H1 (cell line): ENCODE measurements around the gene BCAS4. TPM values are rescaled to one million over a fixed set of nuclear protein-coding genes. Genes with fewer than 3 reads are reported as not detected.

Experiments
- CTCF ChIA-PET: fragments of 300-600 bp; sonication (Branson Sonifier 250); formaldehyde crosslinking; loops from one replicate; lab custom pipeline; 2021; ENCODE audit not compliant: partially characterized antibody; lab: Charles Lee
- POLR2A ChIA-PET: fragments of 300-600 bp; sonication (Branson Sonifier 250); formaldehyde crosslinking; loops from one replicate; lab custom pipeline; 2021; ENCODE audit warnings: inconsistent platforms; ENCODE audit not compliant: partially characterized antibody; lab: Charles Lee
- DNase-seq, 2 experiments: peaks; one replicate each; pipeline versions ENCODE4 v3.0.0 to v3.0.0-alpha.2; 2010 to 2022; ENCODE audit warnings: low spot score in 2 of 2, low read depth in 1 of 2, mixed read lengths in 1 of 2
- FAIRE-seq: peaks from 2 replicates; lab custom pipeline; 2011; peaks lifted over from hg19 to GRCh38; lab: Jason Lieb, UNC
- H2AFZ ChIP-seq: 2 replicates; pipeline ENCODE4 v1.8.1; 2012; ENCODE audit warnings: low read length, inconsistent platforms
- H2AK5ac ChIP-seq: 2 replicates; pipeline ENCODE4 v1.6.1; 2013; ENCODE audit warnings: low read depth, low read length
- H2BK120ac ChIP-seq: replicated peaks from 2 replicates; pipeline ENCODE3; 2013; ENCODE audit warnings: low read depth, low read length, inconsistent platforms
- H2BK12ac ChIP-seq: 2 replicates; pipeline ENCODE4 v1.6.1; 2013; ENCODE audit warnings: low read depth, low read length
- H2BK15ac ChIP-seq: 2 replicates; pipeline ENCODE4 v1.6.1; 2013; ENCODE audit warnings: low read length
- H2BK20ac ChIP-seq: 2 replicates; pipeline ENCODE4 v1.6.1; 2013; ENCODE audit warnings: low read length
- H2BK5ac ChIP-seq: 2 replicates; pipeline ENCODE4 v1.6.1; 2013; ENCODE audit warnings: low read depth, low read length
- H3K14ac ChIP-seq: 2 replicates; pipeline ENCODE4 v1.6.1; 2013; ENCODE audit warnings: inconsistent platforms; ENCODE audit not compliant: insufficient read length
- H3K18ac ChIP-seq: 2 replicates; pipeline ENCODE4 v1.6.1; 2013; ENCODE audit warnings: low read length; ENCODE audit errors: extremely low read depth
- H3K23ac ChIP-seq: 2 replicates; pipeline ENCODE4 v1.6.1; 2013; ENCODE audit warnings: inconsistent platforms; ENCODE audit not compliant: insufficient read length
- H3K23me2 ChIP-seq: 2 replicates; pipeline ENCODE4 v1.6.1; 2013; ENCODE audit warnings: low read depth, low read length
- H3K27ac ChIP-seq: 2 replicates; pipeline ENCODE4 v1.6.1; 2011; ENCODE audit warnings: low read depth, low read length, inconsistent platforms
- H3K27me3 ChIP-seq, 4 experiments: replicated peaks in 1 of 4; 1 replicate in 1 of 4; 2 replicates in 3 of 4; pipeline versions ENCODE4 v1.6.1 to v1.8.1; 2011 to 2013; ENCODE audit warnings: low read length in 3 of 4, mild to moderate bottlenecking in 3 of 4, inconsistent platforms in 2 of 4, mixed read lengths in 2 of 4, moderate library complexity in 1 of 4; ENCODE audit not compliant: control insufficient read depth in 3 of 4, insufficient read depth in 3 of 4; ENCODE audit errors: extremely low read depth in 1 of 4
- H3K36me3 ChIP-seq, 4 experiments: 2 replicates each; pipeline versions ENCODE4 v1.6.1 to v1.8.1; 2011 to 2013; ENCODE audit warnings: mild to moderate bottlenecking in 4 of 4, low read length in 3 of 4, moderate library complexity in 2 of 4, control low read depth in 1 of 4, inconsistent platforms in 1 of 4; ENCODE audit not compliant: insufficient read depth in 4 of 4, control insufficient read depth in 2 of 4
- H3K4ac ChIP-seq: replicated peaks from 2 replicates; pipeline ENCODE3; 2013; ENCODE audit warnings: low read length, low read depth, mixed read lengths, inconsistent platforms; ENCODE audit not compliant: insufficient read length
- H3K4me1 ChIP-seq, 4 experiments: replicated peaks in 1 of 4; 1 replicate in 1 of 4; 2 replicates in 3 of 4; pipeline versions ENCODE4 v1.6.1 to v1.8.1; 2011 to 2013; ENCODE audit warnings: low read length in 3 of 4, inconsistent platforms in 2 of 4, mixed read lengths in 1 of 4; ENCODE audit not compliant: insufficient read depth in 4 of 4, control insufficient read depth in 3 of 4
- H3K4me2 ChIP-seq, 2 experiments: 2 replicates each; pipeline versions ENCODE4 v1.6.1 to v1.8.1; 2011 to 2013; ENCODE audit warnings: low read depth in 2 of 2, low read length in 2 of 2, control low read depth in 1 of 2, inconsistent platforms in 1 of 2, mild to moderate bottlenecking in 1 of 2; ENCODE audit not compliant: insufficient read depth in 1 of 2
- H3K4me3 ChIP-seq, 4 experiments: fragments of 200-600, 300-600 bp in 1 of 4; sonication (generic), shearing (Covaris generic), sonication (Bioruptor Twin) in 1 of 4; 2 replicates each; pipeline versions ENCODE4 v1.5.1 to v1.8.1; 2011 to 2016; ENCODE audit warnings: low read length in 4 of 4, low read depth in 3 of 4, control low read depth in 2 of 4, inconsistent platforms in 2 of 4, mild to moderate bottlenecking in 2 of 4, mixed read lengths in 1 of 4, moderate library complexity in 1 of 4; ENCODE audit not compliant: insufficient read depth in 2 of 4; ENCODE audit errors: extremely low read depth in 1 of 4
- H3K56ac ChIP-seq: replicated peaks from 2 replicates; pipeline ENCODE3; 2013; ENCODE audit warnings: low read depth, mild to moderate bottlenecking, mixed read lengths, low read length, inconsistent platforms; ENCODE audit not compliant: insufficient read length
- H3K79me1 ChIP-seq: 2 replicates; pipeline ENCODE4 v1.6.1; 2013; ENCODE audit warnings: low read depth, low read length, control low read depth
- H3K79me2 ChIP-seq, 2 experiments: 2 replicates each; pipeline versions ENCODE4 v1.6.1 to v1.8.1; 2012 to 2013; ENCODE audit warnings: low read length in 2 of 2, mild to moderate bottlenecking in 2 of 2, inconsistent platforms in 1 of 2; ENCODE audit not compliant: insufficient read depth in 2 of 2, control insufficient read depth in 1 of 2
- H3K9ac ChIP-seq, 4 experiments: replicated peaks in 1 of 4; 1 replicate in 1 of 4; 2 replicates in 3 of 4; pipeline versions ENCODE4 v1.6.1 to v1.8.1; 2011 to 2013; ENCODE audit warnings: low read depth in 3 of 4, low read length in 3 of 4, control low read depth in 2 of 4, mild to moderate bottlenecking in 2 of 4, moderate library complexity in 2 of 4, inconsistent platforms in 1 of 4; ENCODE audit errors: extremely low read depth in 1 of 4
- H3K9me3 ChIP-seq, 2 experiments: 2 replicates each; pipeline versions ENCODE4 v1.6.1 to v1.8.1; 2012 to 2013; ENCODE audit warnings: mild to moderate bottlenecking in 2 of 2, moderate library complexity in 2 of 2, control low read depth in 1 of 2, inconsistent platforms in 1 of 2, low read depth in 1 of 2, low read length in 1 of 2, mixed read lengths in 1 of 2; ENCODE audit not compliant: insufficient read depth in 2 of 2
- H4K20me1 ChIP-seq, 2 experiments: replicated peaks in 1 of 2; 2 replicates each; pipeline versions ENCODE3 to v1.8.1; 2011 to 2013; ENCODE audit warnings: inconsistent platforms in 2 of 2, low read length in 2 of 2, mild to moderate bottlenecking in 1 of 2; ENCODE audit not compliant: insufficient read depth in 2 of 2, control insufficient read depth in 1 of 2
- H4K5ac ChIP-seq: 2 replicates; pipeline ENCODE4 v1.6.1; 2013; ENCODE audit warnings: low read length, low read depth, mixed read lengths, inconsistent platforms; ENCODE audit not compliant: insufficient read length
- H4K8ac ChIP-seq: 2 replicates; pipeline ENCODE4 v1.8.0; 2013; ENCODE audit warnings: mild to moderate bottlenecking, moderate library complexity, low read length, inconsistent platforms; ENCODE audit not compliant: insufficient read depth; ENCODE audit errors: extremely low read depth
- H4K91ac ChIP-seq: replicated peaks from 2 replicates; pipeline ENCODE3; 2013; ENCODE audit warnings: low read length, mixed read lengths, inconsistent platforms; ENCODE audit not compliant: insufficient read length
- CBX8 ChIP-seq: fragments of 300-800, 300-1000 bp; sonication (generic); IDR thresholded peaks from 2 replicates; pipeline ENCODE4 v1.7.1; 2016; ENCODE audit warnings: low read depth, low read length, borderline replicate concordance
- CHD1 ChIP-seq: IDR thresholded peaks from 2 replicates; pipeline ENCODE4 v1.6.1; 2012; ENCODE audit warnings: low read depth, low read length, improper control_type of control experiment
- CREB1 ChIP-seq: IDR thresholded peaks from 2 replicates; pipeline ENCODE4 v1.6.1; 2012; ENCODE audit warnings: inconsistent platforms
- CTBP2 ChIP-seq: IDR thresholded peaks from 2 replicates; pipeline ENCODE4 v1.7.0; 2011; ENCODE audit warnings: borderline replicate concordance, mild to moderate bottlenecking, moderate library complexity, mixed read lengths, low read length; ENCODE audit not compliant: insufficient read depth, insufficient read length
- KDM4A ChIP-seq: IDR thresholded peaks from one replicate; pipeline ENCODE4 v1.7.1; 2012; ENCODE audit warnings: low read depth, mild to moderate bottlenecking, moderate library complexity, low read length, inconsistent platforms; ENCODE audit not compliant: severe bottlenecking
- PHF8 ChIP-seq: fragments of 200-600 bp; sonication (generic); conservative IDR thresholded peaks from 2 replicates; pipeline ENCODE4 v1.7.1; 2012; ENCODE audit warnings: low read depth, mild to moderate bottlenecking, inconsistent platforms, low read length, moderate library complexity
- POLR2AphosphoS5 ChIP-seq: IDR thresholded peaks from 2 replicates; pipeline ENCODE4 v1.6.1; 2011; ENCODE audit warnings: low read depth, low read length
- RNF2 ChIP-seq: fragments of 200-900, 300-1000 bp; sonication (generic); IDR thresholded peaks from 2 replicates; pipeline ENCODE4 v1.7.1; 2016; ENCODE audit warnings: borderline replicate concordance, low read depth, mild to moderate bottlenecking, antibody characterized with exemption, low read length; ENCODE audit not compliant: poor library complexity, severe bottlenecking; ENCODE audit errors: missing control alignments
- SIN3A ChIP-seq, 2 experiments: IDR thresholded peaks in 1 of 2; conservative IDR thresholded peaks in 1 of 2; 2 replicates each; pipeline ENCODE4 v1.6.1; 2011 to 2012; ENCODE audit warnings: low read length in 2 of 2, improper control_type of control experiment in 1 of 2, low read depth in 1 of 2, mild to moderate bottlenecking in 1 of 2
- SIX5 ChIP-seq: IDR thresholded peaks from 2 replicates; pipeline ENCODE4 v1.6.1; 2011; ENCODE audit warnings: mild to moderate bottlenecking, low read depth, low read length
- TAF1 ChIP-seq: IDR thresholded peaks from 2 replicates; pipeline ENCODE4 v1.6.1; 2011; ENCODE audit warnings: mild to moderate bottlenecking, low read depth, low read length
- WGBS, 2 experiments: shearing (Covaris generic) in 1 of 2; methylation state at CpG; one replicate each; pipeline versions ENCODE4 v1.1.6 to v1.1.7; 2013 to 2015; ENCODE audit warnings: low lambda C conversion rate in 2 of 2, mixed read lengths in 2 of 2, inconsistent platforms in 1 of 2, low coverage in 1 of 2, missing lambda C conversion rate in 1 of 2; ENCODE audit not compliant: insufficient replicate concordance in 2 of 2, insufficient coverage in 1 of 2, insufficient read length in 1 of 2; ENCODE audit errors: extremely low coverage in 1 of 2, missing lambda C conversion rate in 1 of 2; 5-methylcytosine and 5-hydroxymethylcytosine counted together
- polyA plus RNA-seq, 7 experiments: library from polyadenylated mRNA; depleted of rRNA in 3 of 7; stranded (reverse) in 5 of 7; unstranded in 2 of 7; fragments of >200 nt in 5 of 7; fragments of 200-250 nt in 2 of 7; gene quantifications; 1 replicate in 5 of 7; 2 replicates in 1 of 7; 4 replicates in 1 of 7; pipeline versions ENCODE4 v1.2.1 to v1.2.3, GENCODE V29; 2011 to 2013; ENCODE audit warnings: missing spikeins in 2 of 7, mixed read lengths in 2 of 7
- total RNA-seq: library from RNA; stranded (reverse); fragmentation: NEBNext Ultra II Directional; extraction: Animal tissue kit (Norgen Biotek cat#: 25700); gene quantifications from 2 replicates; pipeline ENCODE4 v1.2.1, GENCODE V29; 2021

BCAS4 gene
- total and polyA plus RNA-seq, 2 of the 8 experiments (the other 6 are each of a cell fraction or from before 2014, with no cell fraction given): 21.2 to 23.6 TPM

DNA sequence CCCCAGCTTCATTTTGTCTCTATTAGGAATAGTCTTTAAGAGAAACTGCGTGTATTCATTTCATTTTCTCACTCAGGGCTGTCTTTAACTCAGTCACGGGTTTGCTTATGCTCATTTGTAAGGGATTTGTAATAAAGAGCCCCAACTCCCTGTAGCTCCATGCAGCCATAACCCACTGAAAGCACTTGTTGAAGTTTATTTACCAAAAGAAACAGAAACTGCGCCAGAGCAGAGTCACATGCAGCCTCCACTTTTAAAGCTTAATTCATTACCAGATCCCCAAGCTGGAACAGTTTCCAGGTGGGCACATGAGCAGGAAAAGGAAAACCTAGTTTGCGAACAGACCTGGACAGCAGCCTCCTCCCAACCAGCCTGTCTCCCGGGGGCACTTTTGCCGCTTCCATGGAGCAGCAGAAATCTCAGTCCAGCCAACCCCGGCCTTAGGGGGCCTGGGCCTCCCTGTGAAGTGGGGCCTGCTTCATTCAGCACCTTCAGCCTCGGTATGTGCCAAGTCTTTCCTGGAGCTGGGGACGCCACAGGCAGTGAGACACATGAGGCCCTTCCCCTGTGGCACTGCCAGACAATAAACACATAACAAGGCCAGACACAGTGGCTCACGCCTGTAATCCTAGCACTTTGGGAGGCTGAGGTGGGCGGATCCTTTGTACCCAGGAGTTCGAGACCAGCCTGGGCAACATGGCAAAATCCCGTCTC, 4.5 kb downstream of the BCAS4 start:
- DNase-seq (no peak), FAIRE-seq (no peak)
- Histone ChIP-seq H3K9ac (no peak overlapping the region), H3K23ac (no peak overlapping the region), H3K36me3 (no peaks in the 10 kb centered on the region), H3K79me1 (peaks cover 4% of the 10 kb centered on the region), H2AK5ac (no peak overlapping the region), H3K79me2 (no peaks in the 10 kb centered on the region; a peak in 1 of 4 replicates), H3K18ac (no peak overlapping the region), H3K27ac (no peak overlapping the region), H3K4me1 (peaks cover 0 to 6% (median 0%) of the 10 kb centered on the region in 4 experiments; a peak in 3 of 7 replicates), H2BK20ac (no peak overlapping the region), H3K4ac (no peak overlapping the region), H4K5ac (no peak overlapping the region), H3K4me3 (no peak overlapping the region), H4K8ac (no peak overlapping the region; the same call in 1 of the 2 replicates), H3K14ac (no peak overlapping the region), H4K20me1 (peaks cover 0 to 2% of the 10 kb centered on the region in 2 experiments), H2BK12ac (no peak overlapping the region), H3K56ac (no peak overlapping the region), H3K27me3 (no peaks in the 10 kb centered on the region), H2AFZ (no peak overlapping the region), H3K4me2 (no peak overlapping the region), H2BK5ac (no peak overlapping the region), H3K23me2 (peaks cover 1% of the 10 kb centered on the region; the same call in 1 of the 2 replicates), H2BK15ac (no peak overlapping the region), H4K91ac (no peak overlapping the region), H3K9me3 (no peaks in the 10 kb centered on the region), H2BK120ac (no peak overlapping the region)
- CTCF ChIA-PET: interaction anchor here (0.7 to 1.7 kb wide), 5 partner anchors 47 to 135 kb away, joined by 3 read pairs; no protein-coding TSS in a partner anchor
- POLR2A ChIA-PET: interaction anchor here (0.6 to 1.1 kb wide), 2 partner anchors 86 to 110 kb away, joined by 3 to 4 read pairs; no protein-coding TSS in a partner anchor
- WGBS, 2 experiments: 91% methylated on average over 13 of the region's 13 CpGs; no CpG with 5 or more reads in 1 of the 2 experiments
- TF ChIP-seq TAF1: no peak
- TF ChIP-seq KDM4A: no peak
- no peak for TF ChIP-seq CREB1
- TF ChIP-seq CHD1: no peak
- TF ChIP-seq RNF2: no peak
- no peak for TF ChIP-seq POLR2AphosphoS5
- TF ChIP-seq SIN3A (conservative IDR thresholded peaks at IDR 0.05 in 1 of 2, IDR thresholded peaks at IDR 0.05 in 1 of 2; ENCODE audit: low read depth in 1 of 2, low read length in 2 of 2): no peak
- TF ChIP-seq PHF8: no peak
- TF ChIP-seq CBX8: no peak
- no peak for TF ChIP-seq SIX5
- TF ChIP-seq CTBP2: no peak
